Endothelial cell of umbilical vein (primary cell): ENCODE data around the gene GRWD1. TPM values are rescaled to one million over a fixed set of nuclear protein-coding genes. Genes with fewer than 3 reads are reported as not detected.

Experiments used
- BruUV-seq: library from RNA; stranded (reverse); fragments of 400-500 nt; replicated peaks from 2 replicates; lab custom pipeline; 2021; lab: Mats Ljungman, UMichigan
- CTCF ChIA-PET: fragments of 300-600, 350-600 bp; sonication (Branson Sonifier 250); formaldehyde crosslinking; loops from one replicate; lab custom pipeline; 2021; ENCODE audit warnings: antibody characterized with exemption, inconsistent platforms; lab: Charles Lee
- POLR2A ChIA-PET: fragments of 300-600, 350-600 bp; sonication (Branson Sonifier 250); formaldehyde crosslinking; loops from one replicate; lab custom pipeline; 2021; ENCODE audit warnings: antibody characterized with exemption, inconsistent platforms; lab: Charles Lee
- DNase-seq: peaks from one replicate; pipeline ENCODE4 v3.0.0-alpha.2; 2011; ENCODE audit warnings: low read depth, low spot score
- FAIRE-seq: peaks from 2 replicates; lab custom pipeline; 2011; peaks lifted over from hg19 to GRCh38; lab: Jason Lieb, UNC
- H2AFZ ChIP-seq: 2 replicates; pipeline ENCODE4 v1.6.0; 2012; ENCODE audit warnings: low read depth, low read length, control low read depth, inconsistent platforms
- H3K27ac ChIP-seq: 2 replicates; pipeline ENCODE4 v1.5.1; 2011; ENCODE audit warnings: low read depth, mild to moderate bottlenecking, control low read depth, low read length, moderate library complexity; ENCODE audit not compliant: insufficient read depth
- H3K27me3 ChIP-seq, 2 experiments: 2 replicates each; pipeline versions ENCODE4 v1.6.0 to v1.6.1; 2011; ENCODE audit warnings: low read length in 2 of 2, mixed read lengths in 1 of 2; ENCODE audit not compliant: control insufficient read depth in 2 of 2, insufficient read depth in 2 of 2
- H3K36me3 ChIP-seq, 2 experiments: 2 replicates in 1 of 2; 3 replicates in 1 of 2; pipeline ENCODE4 v1.5.1; 2011; ENCODE audit warnings: low read length in 2 of 2, mild to moderate bottlenecking in 1 of 2, moderate library complexity in 1 of 2; ENCODE audit not compliant: control insufficient read depth in 2 of 2, insufficient read depth in 2 of 2; ENCODE audit errors: extremely low read depth in 1 of 2
- H3K4me1 ChIP-seq: 3 replicates; pipeline ENCODE4 v1.5.1; 2011; ENCODE audit warnings: mild to moderate bottlenecking, low read length; ENCODE audit not compliant: control insufficient read depth, insufficient read depth; ENCODE audit errors: extremely low read depth
- H3K4me2 ChIP-seq: 2 replicates; pipeline ENCODE4 v1.6.1; 2011; ENCODE audit warnings: low read length, control low read depth, mixed read lengths; ENCODE audit not compliant: insufficient read depth
- H3K4me3 ChIP-seq, 3 experiments: fragments of 200-600 bp in 1 of 3; sonication (generic), shearing (Covaris generic) in 1 of 3; replicated peaks in 1 of 3; 2 replicates each; pipeline ENCODE4 v1.5.1; 2011 to 2016; ENCODE audit warnings: control low read depth in 3 of 3, low read length in 3 of 3, mild to moderate bottlenecking in 2 of 3, inconsistent platforms in 1 of 3, low read depth in 1 of 3, moderate library complexity in 1 of 3; ENCODE audit not compliant: insufficient read depth in 1 of 3
- H3K79me2 ChIP-seq: 2 replicates; pipeline ENCODE4 v1.6.0; 2012; ENCODE audit warnings: low read length, inconsistent platforms; ENCODE audit not compliant: control insufficient read depth, insufficient read depth
- H3K9ac ChIP-seq: replicated peaks from 2 replicates; pipeline ENCODE3; 2011; ENCODE audit warnings: low read length, control low read depth; ENCODE audit not compliant: insufficient read depth; ENCODE audit errors: extremely low read depth
- H3K9me1 ChIP-seq: replicated peaks from 3 replicates; pipeline ENCODE4 v1.6.0; 2011; ENCODE audit warnings: mild to moderate bottlenecking, low read length; ENCODE audit not compliant: control insufficient read depth, insufficient read depth; ENCODE audit errors: extremely low read depth
- H3K9me3 ChIP-seq: replicated peaks from 2 replicates; pipeline ENCODE4 v1.5.1; 2012; ENCODE audit warnings: low read length, inconsistent platforms; ENCODE audit not compliant: control insufficient read depth, insufficient read depth
- H4K20me1 ChIP-seq: replicated peaks from 2 replicates; pipeline ENCODE3; 2011; ENCODE audit warnings: mild to moderate bottlenecking, low read length; ENCODE audit not compliant: control insufficient read depth, insufficient read depth; ENCODE audit errors: extremely low read depth
- CTCF ChIP-seq, 2 donors: IDR thresholded peaks; 1 replicate in 1 of 2; 2 replicates in 1 of 2; pipeline ENCODE4 v1.5.1; 2011; ENCODE audit warnings: low read length in 2 of 2, mild to moderate bottlenecking in 2 of 2, moderate library complexity in 2 of 2, control low read depth in 1 of 2, inconsistent platforms in 1 of 2, low read depth in 1 of 2; ENCODE audit not compliant: insufficient read depth in 1 of 2; ENCODE audit errors: extremely low read depth in 1 of 2
- EZH2 ChIP-seq: IDR thresholded peaks from 2 replicates; pipeline ENCODE4 v1.6.1; 2012; ENCODE audit warnings: borderline replicate concordance, low read depth, mild to moderate bottlenecking, moderate library complexity, low read length, inconsistent platforms; ENCODE audit not compliant: severe bottlenecking
- FOS ChIP-seq: IDR thresholded peaks from 2 replicates; pipeline ENCODE4 v1.6.1; 2011; ENCODE audit warnings: mild to moderate bottlenecking, low read length, moderate library complexity, borderline replicate concordance; ENCODE audit not compliant: insufficient read depth
- GATA2 ChIP-seq: IDR thresholded peaks from 2 replicates; pipeline ENCODE4 v1.7.0; 2011; ENCODE audit warnings: low read depth, mild to moderate bottlenecking, moderate library complexity, mixed read lengths, low read length; ENCODE audit not compliant: insufficient read length, insufficient read depth
- JUN ChIP-seq: IDR thresholded peaks from 2 replicates; pipeline ENCODE4 v1.6.1; 2011; ENCODE audit warnings: borderline replicate concordance, low read depth; ENCODE audit not compliant: insufficient read length, insufficient read depth
- MAX ChIP-seq: IDR thresholded peaks from 2 replicates; pipeline ENCODE4 v1.6.1; 2011; ENCODE audit not compliant: insufficient read depth, insufficient read length
- MYC ChIP-seq: IDR thresholded peaks from one replicate; pipeline ENCODE4 v1.6.1; 2011; ENCODE audit warnings: mild to moderate bottlenecking, low read depth, low read length
- POLR2A ChIP-seq: IDR thresholded peaks from 2 replicates; pipeline ENCODE4 v1.6.1; 2012; ENCODE audit warnings: low read depth, mild to moderate bottlenecking, control low read depth, low read length
- POLR2AphosphoS5 ChIP-seq: IDR thresholded peaks from 2 replicates; pipeline ENCODE4 v1.6.1; 2012; ENCODE audit warnings: low read depth, mild to moderate bottlenecking, control low read depth, low read length, moderate library complexity; ENCODE audit not compliant: insufficient read depth
- dilution Hi-C: fragments of 300-500 bp; cut with MboI; formaldehyde crosslinking; loops from one replicate; pipeline ENCODE4 v1.15.0; 2019; ENCODE audit warnings: low sequenced_read_pairs; ENCODE audit not compliant: extremely low pct_ligation_motif_present
- intact Hi-C: fragments of 100-400 bp; cut with micrococcal nuclease; formaldehyde crosslinking; loops from one replicate; pipeline ENCODE4 v1.10.0; 2022
- polyA plus RNA-seq, 4 experiments: library from polyadenylated mRNA; depleted of rRNA in 3 of 4; stranded (reverse) in 3 of 4; unstranded in 1 of 4; fragments of >200 nt; gene quantifications; 2 replicates each; pipeline versions ENCODE4 v1.2.1 to v1.2.3, GENCODE V29; 2011 to 2012; ENCODE audit warnings: missing spikeins in 1 of 4
- total RNA-seq: library from RNA; stranded (reverse); gene quantifications from 2 replicates; pipeline ENCODE4 v1.2.3, GENCODE V29; 2021

Gene GRWD1
- total and polyA plus RNA-seq, 2 donors (not counting 3 experiments of a cell fraction or from before 2014, with no cell fraction given), result 26.3 to 52.7 TPM

- no peak for DNase-seq
- TF ChIP-seq CTCF (IDR thresholded peaks at IDR 0.05; ENCODE audit: extremely low read depth in 1 of 2, insufficient read depth in 1 of 2, low read depth in 1 of 2, low read length in 2 of 2), result no peak
- no peak for TF ChIP-seq EZH2
- TF ChIP-seq MAX, result no peak
- TF ChIP-seq GATA2, result no peak
- TF ChIP-seq MYC, result no peak
- no peak for TF ChIP-seq JUN
- no peak for TF ChIP-seq POLR2AphosphoS5
- TF ChIP-seq FOS, result no peak
- TF ChIP-seq POLR2A, result no peak
- ChIA-PET POLR2A (no interaction called here), CTCF (interaction anchor here (1.0 to 2.7 kb wide), 3 partner anchors 13 to 28 kb away, joined by 3 to 8 read pairs (median 4); partner anchors contain the start of gene KDELR1)
- dilution Hi-C loops (no loop called here), intact Hi-C loops (no loop called here)
- FAIRE-seq, result no peak
- no TSS peak for BruUV-seq
- no peak overlapping the region for H3K9ac ChIP-seq
- no peaks in the 10 kb centered on the region for H3K36me3 ChIP-seq
- H3K27ac ChIP-seq, result no peak overlapping the region
- no peaks in the 10 kb centered on the region for H4K20me1 ChIP-seq
- no peak overlapping the region for H2AFZ ChIP-seq
- H3K4me2 ChIP-seq, result no peak overlapping the region
- H3K9me1 ChIP-seq, result no peaks in the 10 kb centered on the region
- H3K4me1 ChIP-seq, result peaks cover 6% of the 10 kb centered on the region
- no peak overlapping the region for H3K4me3 ChIP-seq
- no peaks in the 10 kb centered on the region for H3K79me2 ChIP-seq
- H3K9me3 ChIP-seq, result no peaks in the 10 kb centered on the region
- no peaks in the 10 kb centered on the region for H3K27me3 ChIP-seq
Measured at GRCh38 chr19:48417421-48417820, 28.4 kb upstream of the GRWD1 start.
